Kidney (tissue), 14 donors: Measurements from ENCODE around the gene SLC6A17. TPM values are rescaled to one million over a fixed set of nuclear protein-coding genes. Genes with fewer than 3 reads are reported as not detected.

ENCODE experiments used
- DNase-seq, 5 donors: peaks; one replicate each; pipeline ENCODE4 v3.0.0-alpha.2; 2013 to 2020
- FAIRE-seq: peaks from 2 replicates; lab custom pipeline; 2012; peaks lifted over from hg19 to GRCh38; lab: Jason Lieb, UNC
- H3K27ac ChIP-seq, 2 donors: one replicate each; pipeline ENCODE4 v1.7.0; 2013; ENCODE audit warnings: low read depth in 2 of 2, low read length in 2 of 2, inconsistent platforms in 1 of 2
- H3K27me3 ChIP-seq: one replicate; pipeline ENCODE4 v1.7.1; 2013; ENCODE audit warnings: low read length, inconsistent platforms; ENCODE audit not compliant: control insufficient read depth, insufficient read depth
- H3K36me3 ChIP-seq, 3 donors: one replicate each; pipeline versions ENCODE4 v1.7.0 to v1.7.1; 2013; ENCODE audit warnings: low read length in 3 of 3, control low read depth in 1 of 3, inconsistent platforms in 1 of 3; ENCODE audit not compliant: insufficient read depth in 3 of 3, control insufficient read depth in 2 of 3
- H3K4me1 ChIP-seq, 3 donors: one replicate each; pipeline versions ENCODE4 v1.7.0 to v1.7.1; 2013; ENCODE audit warnings: low read length in 3 of 3, inconsistent platforms in 1 of 3, low read depth in 1 of 3; ENCODE audit not compliant: control insufficient read depth in 2 of 3, insufficient read depth in 2 of 3
- H3K4me3 ChIP-seq, 3 donors: one replicate each; pipeline versions ENCODE4 v1.7.0 to v1.8.1; 2013; ENCODE audit warnings: low read length in 3 of 3, control low read depth in 1 of 3, inconsistent platforms in 1 of 3
- H3K9ac ChIP-seq, 3 donors: one replicate each; pipeline versions ENCODE4 v1.7.0 to v1.7.1; 2013; ENCODE audit warnings: low read length in 3 of 3, control low read depth in 1 of 3, inconsistent platforms in 1 of 3
- H3K9me3 ChIP-seq, 3 donors: one replicate each; pipeline versions ENCODE4 v1.7.0 to v1.7.1; 2013; ENCODE audit warnings: low read length in 3 of 3, control low read depth in 1 of 3, inconsistent platforms in 1 of 3; ENCODE audit not compliant: control insufficient read depth in 2 of 3, insufficient read depth in 1 of 3
- intact Hi-C: fragments of 100-400 bp; cut with DNase I; formaldehyde crosslinking; loops from one replicate; pipeline ENCODE4 v1.11.1; 2022
- polyA plus RNA-seq: library from polyadenylated mRNA; stranded (reverse); fragments of 350-450 nt; fragmentation: Illumina TruSeq; extraction: RNeasy Lipid Tissue Mini Kit (QIAGEN cat#74804); gene quantifications from one replicate; pipeline ENCODE4 v1.2.3, GENCODE V29; 2014; ENCODE audit warnings: low read depth, low replicate concordance; ENCODE audit not compliant: insufficient read depth
- total RNA-seq: library from RNA; stranded (reverse); fragmentation: NEBNext Ultra II Directional; extraction: Animal tissue kit (Norgen Biotek cat#: 25700); gene quantifications from one replicate; pipeline ENCODE4 v1.2.1, GENCODE V29; 2021
- TF ChIP-seq, protein P1 (sequence below): IDR thresholded peaks from 3 replicates; pipeline ENCODE4 v1.5.1; 2012; ENCODE audit warnings: mild to moderate bottlenecking, moderate library complexity, borderline replicate concordance; ENCODE audit not compliant: insufficient read depth; ENCODE audit errors: extremely low read depth
- donor health status: control.
- donor health status: control.
- donor health status: control.
- donor health status: control.
- donor health status: control.
- donor health status: DM: yes; HTN: yes; CAD: no.
- donor health status: Normal renal cell carcinoma (clear cell type).

Gene SLC6A17
- total and polyA plus RNA-seq, 2 donors from 2014 or later = 1.7 to 2.3 TPM

DNA sequence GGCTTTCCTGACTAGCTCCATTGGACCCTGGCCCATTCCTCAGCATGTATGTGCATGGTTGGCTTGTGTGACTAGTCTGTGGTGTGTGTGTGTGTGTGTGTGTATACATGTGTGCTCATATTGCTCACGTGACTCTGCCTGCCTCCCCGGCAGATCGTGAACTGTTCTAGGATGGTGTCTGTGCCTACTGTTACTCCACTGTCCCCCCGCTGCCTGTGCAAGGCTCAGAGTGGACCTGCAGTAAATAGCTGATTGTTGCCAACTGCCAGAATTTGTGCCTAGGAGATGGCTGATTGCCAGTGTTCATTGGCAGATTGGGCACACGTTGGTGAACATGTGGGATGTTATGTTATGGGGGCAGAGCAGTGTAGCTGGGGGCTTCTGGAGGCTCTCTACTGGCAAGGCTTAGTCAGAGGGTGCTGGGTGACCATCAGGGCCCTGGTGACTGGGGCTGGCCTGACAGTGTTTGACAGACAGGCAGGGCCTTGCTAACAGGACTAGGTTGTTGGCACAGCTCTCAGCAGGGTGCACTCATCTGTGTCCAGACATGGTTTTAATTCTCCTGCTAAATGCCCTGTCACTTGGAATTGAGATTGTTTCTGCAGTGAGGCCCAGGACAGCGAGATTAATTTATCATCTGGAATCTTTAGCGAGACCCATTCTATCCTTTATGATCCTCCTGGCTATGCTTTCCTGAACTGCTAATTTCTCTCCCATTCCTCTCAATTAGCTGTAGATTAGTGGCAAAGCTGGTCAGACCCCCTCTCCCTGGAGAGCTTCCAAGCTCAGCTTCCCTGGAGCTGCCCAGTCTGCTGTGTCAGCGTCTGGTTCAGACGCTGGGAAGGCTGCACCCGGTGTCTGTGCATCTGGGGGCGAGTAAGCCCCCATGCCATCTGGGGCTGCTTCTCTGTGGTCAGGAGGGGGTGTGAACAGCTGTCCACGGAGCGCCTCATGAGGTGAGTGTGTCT is 20.8 kb downstream of the SLC6A17 start:
- intact Hi-C loops = no loop called here
- TF ChIP-seq, protein P1, sequence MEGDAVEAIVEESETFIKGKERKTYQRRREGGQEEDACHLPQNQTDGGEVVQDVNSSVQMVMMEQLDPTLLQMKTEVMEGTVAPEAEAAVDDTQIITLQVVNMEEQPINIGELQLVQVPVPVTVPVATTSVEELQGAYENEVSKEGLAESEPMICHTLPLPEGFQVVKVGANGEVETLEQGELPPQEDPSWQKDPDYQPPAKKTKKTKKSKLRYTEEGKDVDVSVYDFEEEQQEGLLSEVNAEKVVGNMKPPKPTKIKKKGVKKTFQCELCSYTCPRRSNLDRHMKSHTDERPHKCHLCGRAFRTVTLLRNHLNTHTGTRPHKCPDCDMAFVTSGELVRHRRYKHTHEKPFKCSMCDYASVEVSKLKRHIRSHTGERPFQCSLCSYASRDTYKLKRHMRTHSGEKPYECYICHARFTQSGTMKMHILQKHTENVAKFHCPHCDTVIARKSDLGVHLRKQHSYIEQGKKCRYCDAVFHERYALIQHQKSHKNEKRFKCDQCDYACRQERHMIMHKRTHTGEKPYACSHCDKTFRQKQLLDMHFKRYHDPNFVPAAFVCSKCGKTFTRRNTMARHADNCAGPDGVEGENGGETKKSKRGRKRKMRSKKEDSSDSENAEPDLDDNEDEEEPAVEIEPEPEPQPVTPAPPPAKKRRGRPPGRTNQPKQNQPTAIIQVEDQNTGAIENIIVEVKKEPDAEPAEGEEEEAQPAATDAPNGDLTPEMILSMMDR = no peak
- H3K9me3 ChIP-seq = no peaks in the 10 kb centered on the region
- no peak overlapping the region for H3K27ac ChIP-seq
- DNase-seq (no peak), FAIRE-seq (no peak)
- no peak overlapping the region for H3K4me3 ChIP-seq
- H3K4me1 ChIP-seq = peaks cover 0 to 10% (median 9%) of the 10 kb centered on the region in 3 donors
- H3K27me3 ChIP-seq = no peaks in the 10 kb centered on the region
- no peak overlapping the region for H3K9ac ChIP-seq
- H3K36me3 ChIP-seq = no peaks in the 10 kb centered on the region

DNA sequence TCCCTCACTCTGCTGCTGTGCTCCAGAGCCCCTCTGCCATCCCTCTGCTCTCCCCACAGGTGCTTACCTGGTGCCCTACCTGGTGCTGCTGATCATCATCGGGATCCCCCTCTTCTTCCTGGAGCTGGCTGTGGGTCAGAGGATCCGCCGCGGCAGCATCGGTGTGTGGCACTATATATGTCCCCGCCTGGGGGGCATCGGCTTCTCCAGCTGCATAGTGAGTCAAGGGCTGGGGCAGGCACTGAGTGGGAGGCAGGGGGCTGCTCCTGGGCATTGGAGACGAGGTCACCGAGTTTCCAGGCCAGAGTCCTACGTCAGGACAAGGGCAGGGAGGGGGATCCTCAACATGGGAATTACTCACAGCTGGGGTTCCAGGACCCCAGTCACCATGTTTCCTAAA is 21.7 kb downstream of the SLC6A17 start:
- DNase-seq (no peak), FAIRE-seq (no peak)
- no peaks in the 10 kb centered on the region for H3K36me3 ChIP-seq
- H3K27ac ChIP-seq = no peak overlapping the region
- no peak overlapping the region for H3K9ac ChIP-seq
- H3K4me3 ChIP-seq = no peak overlapping the region
- TF ChIP-seq, protein P1 = no peak
- H3K9me3 ChIP-seq = no peaks in the 10 kb centered on the region
- H3K4me1 ChIP-seq = peaks cover 0 to 10% (median 9%) of the 10 kb centered on the region in 3 donors
- intact Hi-C loops = no loop called here
- no peaks in the 10 kb centered on the region for H3K27me3 ChIP-seq

DNA sequence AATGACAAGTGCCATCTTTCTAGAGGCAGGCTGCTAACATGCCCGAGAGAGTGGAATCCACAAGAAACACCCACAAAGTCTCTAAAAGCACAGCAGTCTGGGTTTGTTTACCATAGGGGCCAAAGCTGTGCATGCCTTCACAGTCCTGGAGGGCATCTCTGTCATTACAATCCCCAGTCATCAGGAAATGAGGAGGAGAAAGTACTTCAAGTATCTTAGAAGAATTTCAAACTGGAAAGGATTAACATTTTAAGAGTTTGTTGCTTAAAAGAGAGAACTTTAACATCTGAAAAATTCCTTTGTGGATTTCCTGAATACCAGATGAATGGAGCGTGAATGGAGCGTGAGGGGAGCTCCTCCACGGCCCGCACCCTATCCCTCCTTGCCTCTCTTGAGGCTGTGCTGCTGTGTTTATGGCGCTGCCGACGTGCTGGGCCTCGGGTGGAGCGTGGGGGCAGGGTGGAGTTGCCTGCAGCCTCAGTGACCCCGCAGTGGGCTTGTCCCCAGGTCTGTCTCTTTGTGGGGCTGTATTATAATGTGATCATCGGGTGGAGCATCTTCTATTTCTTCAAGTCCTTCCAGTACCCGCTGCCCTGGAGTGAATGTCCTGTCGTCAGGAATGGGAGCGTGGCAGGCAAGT is 23.3 kb downstream of the SLC6A17 start:
- H3K27me3 ChIP-seq = no peaks in the 10 kb centered on the region
- FAIRE-seq = no peak
- no peak overlapping the region for H3K27ac ChIP-seq
- H3K36me3 ChIP-seq = no peaks in the 10 kb centered on the region
- intact Hi-C loops = no loop called here
- TF ChIP-seq, protein P1 = no peak
- no peak overlapping the region for H3K4me3 ChIP-seq
- DNase-seq = no peak
- H3K9ac ChIP-seq = no peak overlapping the region
- peaks cover 0 to 2% (median 0%) of the 10 kb centered on the region in 3 donors for H3K9me3 ChIP-seq
- H3K4me1 ChIP-seq = peaks cover 0 to 10% (median 9%) of the 10 kb centered on the region in 3 donors
